ENCODE measurements around the gene RBMS1. TPM values are rescaled to one million over a fixed set of nuclear protein-coding genes. Genes with fewer than 3 reads are reported as not detected.

The RBMS1 gene
- total and polyA plus RNA-seq, 2 experiments from 2014 or later: 55.5 to 94.8 TPM

- TF ChIP-seq ZNF462 (CRISPR knock-in tag; IDR thresholded peaks at IDR 0.05): no peak
- no peak for TF ChIP-seq STAT1 (IDR thresholded peaks at IDR 0.05; ENCODE audit: unreplicated experiment)
- no peak for TF ChIP-seq POLR2AphosphoS5 (IDR thresholded peaks at IDR 0.05; ENCODE audit: low read depth)
- TF ChIP-seq, protein P1, sequence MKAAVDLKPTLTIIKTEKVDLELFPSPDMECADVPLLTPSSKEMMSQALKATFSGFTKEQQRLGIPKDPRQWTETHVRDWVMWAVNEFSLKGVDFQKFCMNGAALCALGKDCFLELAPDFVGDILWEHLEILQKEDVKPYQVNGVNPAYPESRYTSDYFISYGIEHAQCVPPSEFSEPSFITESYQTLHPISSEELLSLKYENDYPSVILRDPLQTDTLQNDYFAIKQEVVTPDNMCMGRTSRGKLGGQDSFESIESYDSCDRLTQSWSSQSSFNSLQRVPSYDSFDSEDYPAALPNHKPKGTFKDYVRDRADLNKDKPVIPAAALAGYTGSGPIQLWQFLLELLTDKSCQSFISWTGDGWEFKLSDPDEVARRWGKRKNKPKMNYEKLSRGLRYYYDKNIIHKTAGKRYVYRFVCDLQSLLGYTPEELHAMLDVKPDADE (IDR thresholded peaks at IDR 0.05): no peak
- TF ChIP-seq ZNF331 (CRISPR knock-in tag; IDR thresholded peaks at IDR 0.05; ENCODE audit: low read depth): no peak
- no peak for TF ChIP-seq NANOG (IDR thresholded peaks at IDR 0.05; ENCODE audit: borderline replicate concordance)
- no peak for TF ChIP-seq EZH2 (IDR thresholded peaks at IDR 0.05; ENCODE audit: low read depth, unreplicated experiment)
- TF ChIP-seq EZH2phosphoT487 (IDR thresholded peaks at IDR 0.05; ENCODE audit: unreplicated experiment): no peak
- TF ChIP-seq JUNB (IDR thresholded peaks at IDR 0.05; ENCODE audit: unreplicated experiment): no peak
- no peak for TF ChIP-seq CREB1 (CRISPR knock-in tag; IDR thresholded peaks at IDR 0.05; ENCODE audit: low read depth)
Measured at GRCh38 chr2:160351956-160352355, 141.7 kb downstream of the RBMS1 start (continued).

DNA sequence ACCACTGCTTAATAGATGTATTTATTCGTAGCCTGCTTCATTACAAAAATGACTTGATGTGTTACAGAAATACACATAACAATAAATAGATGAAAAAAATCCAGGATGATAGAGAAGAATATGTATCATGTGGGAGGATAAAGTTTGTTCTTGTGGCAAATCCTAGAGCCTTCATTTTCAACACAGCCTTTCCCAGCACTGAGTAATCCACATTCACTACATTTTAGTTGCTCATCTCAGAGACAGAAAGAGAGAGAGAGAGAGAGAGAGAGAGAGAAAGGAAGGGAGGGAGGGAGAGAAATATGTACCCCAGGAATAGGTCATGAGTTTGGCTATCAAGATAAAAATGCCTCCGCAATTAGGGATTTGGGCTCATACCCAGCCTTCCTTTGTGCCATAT, 144.3 kb downstream of the RBMS1 start:
- Mint-ChIP-seq H3K9me3 (no peaks in the 10 kb centered on the region), H3K4me3 (no peak overlapping the region), H3K27me3 (ENCODE audit: insufficient read depth, low read depth, poor library complexity) (no peaks in the 10 kb centered on the region), H3K27ac (no peak overlapping the region), H3K4me1 (peaks cover 32% of the 10 kb centered on the region), H3K36me3 (ENCODE audit: low read depth) (no peaks in the 10 kb centered on the region; the same call in 2 of the 3 replicates)
- ATAC-seq (no peak), DNase-seq (ENCODE audit: low spot score) (no peak)
- Histone ChIP-seq H3K79me2 (replicated peaks; ENCODE audit: insufficient read depth) (peaks cover 72% of the 10 kb centered on the region), H3K9me2 (ENCODE audit: insufficient read depth) (no peaks in the 10 kb centered on the region), H3K4me1 (ENCODE audit: insufficient read depth) (peaks cover 10% of the 10 kb centered on the region; the same call in 1 of the 2 replicates), H2AFZ (no peak overlapping the region), H3K27ac (ENCODE audit: low read depth) (no peak overlapping the region), H4K20me1 (replicated peaks; ENCODE audit: insufficient read depth) (peaks cover 4% of the 10 kb centered on the region; the same call in 1 of the 2 replicates), H3K36me3 (ENCODE audit: insufficient read depth) (no peaks in the 10 kb centered on the region), H3K27me3 (ENCODE audit: insufficient read depth) (no peaks in the 10 kb centered on the region), H3K4me3 (no peak overlapping the region), H3K4me2 (no peak overlapping the region), H3F3A (replicated peaks; ENCODE audit: low read depth) (no peaks in the 10 kb centered on the region)
- TF ChIP-seq CREB1 (CRISPR knock-in tag; IDR thresholded peaks at IDR 0.05; ENCODE audit: low read depth) (no peak), JUNB (IDR thresholded peaks at IDR 0.05; ENCODE audit: unreplicated experiment) (no peak), ZNF114 (CRISPR knock-in tag; IDR thresholded peaks at IDR 0.05) (no peak), EZH2phosphoT487 (IDR thresholded peaks at IDR 0.05; ENCODE audit: unreplicated experiment) (no peak), ZNF331 (CRISPR knock-in tag; IDR thresholded peaks at IDR 0.05; ENCODE audit: low read depth) (no peak), CTCF (conservative IDR thresholded peaks at IDR 0.05; ENCODE audit: low read depth in 2 of 2) (no peak), NANOG (IDR thresholded peaks at IDR 0.05; ENCODE audit: borderline replicate concordance) (no peak), POLR2AphosphoS5 (IDR thresholded peaks at IDR 0.05; ENCODE audit: low read depth) (no peak), EZH2 (IDR thresholded peaks at IDR 0.05; ENCODE audit: low read depth, unreplicated experiment) (no peak)
- TF ChIP-seq, protein P1 (IDR thresholded peaks at IDR 0.05): no peak

All from GM23338 (cell line).